Measurements from ENCODE around the gene SEL1L3. TPM values are rescaled to one million over a fixed set of nuclear protein-coding genes. Genes with fewer than 3 reads are reported as not detected.
A peak's percentile ranks its signal among the peaks of the same experiment; 100 is the strongest.

SEL1L3 gene
- total RNA-seq, 1 experiment from 2014 or later = 31.9 TPM

- no peaks in the 10 kb centered on the region for H3F3A ChIP-seq (ENCODE audit: low read length, unreplicated experiment)
- no peaks in the 10 kb centered on the region for H3K36me3 ChIP-seq (ENCODE audit: low read depth, low read length)
- H3K4me2 ChIP-seq (ENCODE audit: low read length) = no peak overlapping the region
- no peak overlapping the region for H3K4me3 ChIP-seq (ENCODE audit: low read length)
- peaks cover 26% of the 10 kb centered on the region for H3K4me1 ChIP-seq (ENCODE audit: insufficient read depth, low read length)
- H3K9me3 ChIP-seq (ENCODE audit: low read length) = no peaks in the 10 kb centered on the region
- DNase-seq = no peak
- no peaks in the 10 kb centered on the region for H3K27me3 ChIP-seq (ENCODE audit: low read length)
- H3K9ac ChIP-seq (ENCODE audit: low read length) = no peak overlapping the region
- intact Hi-C loops (cut with micrococcal nuclease) = no loop called here
- no peaks in the 10 kb centered on the region for H3K9me2 ChIP-seq (replicated peaks; ENCODE audit: low read length)
- no TSS peak for BruUV-seq (replicated peaks)
- H4K20me1 ChIP-seq (ENCODE audit: low read length) = no peaks in the 10 kb centered on the region
- ChIA-PET CTCF (no interaction called here), POLR2A (ENCODE audit: unreplicated experiment) (no interaction called here)
- H3K27ac ChIP-seq (ENCODE audit: low read length) = no peak overlapping the region
- peaks cover 46% of the 10 kb centered on the region for H3K79me2 ChIP-seq (ENCODE audit: low read length)
- no peak for ATAC-seq
- TF ChIP-seq EZH2phosphoT487 (IDR thresholded peaks at IDR 0.05; ENCODE audit: borderline replicate concordance, low read length) (no peak), CTCF (conservative IDR thresholded peaks at IDR 0.05; ENCODE audit: low read depth, low read length) (no peak), EZH2 (IDR thresholded peaks at IDR 0.05; ENCODE audit: low read length, unreplicated experiment) (no peak)
- H2AFZ ChIP-seq (ENCODE audit: low read length) = no peak overlapping the region
Measured at GRCh38 chr4:25856756-25857155, 6.0 kb downstream of the SEL1L3 start.

- POLR2A ChIA-PET (ENCODE audit: unreplicated experiment) = no interaction called here
- TF ChIP-seq EZH2 (IDR thresholded peaks at IDR 0.05; ENCODE audit: low read length, unreplicated experiment) = no peak
- no peak for TF ChIP-seq EZH2phosphoT487 (IDR thresholded peaks at IDR 0.05; ENCODE audit: borderline replicate concordance, low read length)
- no peak for TF ChIP-seq CTCF (conservative IDR thresholded peaks at IDR 0.05; ENCODE audit: low read depth, low read length)
Measured at GRCh38 chr4:25852103-25852502, 10.7 kb downstream of the SEL1L3 start.

GRCh38 chr4:25847329-25847728 is 15.5 kb downstream of the SEL1L3 start:
- TSS peak; percentile 27 for BruUV-seq (replicated peaks)
- no peak for ATAC-seq

More at GRCh38 chr4:25852103-25852502, 10.7 kb downstream of the SEL1L3 start:
- H3F3A ChIP-seq (ENCODE audit: low read length, unreplicated experiment) = no peaks in the 10 kb centered on the region
- DNase-seq (no peak), ATAC-seq (no peak)
- CTCF ChIA-PET = no interaction called here
- no peaks in the 10 kb centered on the region for H3K9me2 ChIP-seq (replicated peaks; ENCODE audit: low read length)
- no peaks in the 10 kb centered on the region for H3K27me3 ChIP-seq (ENCODE audit: low read length)
- H3K9ac ChIP-seq (ENCODE audit: low read length) = no peak overlapping the region
- H3K4me1 ChIP-seq (ENCODE audit: insufficient read depth, low read length) = peaks cover 9% of the 10 kb centered on the region
- H3K4me2 ChIP-seq (ENCODE audit: low read length) = no peak overlapping the region
- no peak overlapping the region for H2AFZ ChIP-seq (ENCODE audit: low read length)
- H3K36me3 ChIP-seq (ENCODE audit: low read depth, low read length) = no peaks in the 10 kb centered on the region
- H3K79me2 ChIP-seq (ENCODE audit: low read length) = 0 out of 2 replicates have a peak, but pooled peaks cover 17% of the 10 kb centered on the region
- intact Hi-C loops (cut with micrococcal nuclease) = no loop called here
- no peaks in the 10 kb centered on the region for H4K20me1 ChIP-seq (ENCODE audit: low read length)
- H3K9me3 ChIP-seq (ENCODE audit: low read length) = no peaks in the 10 kb centered on the region
- BruUV-seq (replicated peaks) = no TSS peak
- no peak overlapping the region for H3K4me3 ChIP-seq (ENCODE audit: low read length)
- no peak overlapping the region for H3K27ac ChIP-seq (ENCODE audit: low read length)

More at GRCh38 chr4:25847329-25847728, 15.5 kb downstream of the SEL1L3 start:
- Histone ChIP-seq H3K79me2 (ENCODE audit: low read length) (no peaks in the 10 kb centered on the region), H3K27me3 (ENCODE audit: low read length) (no peaks in the 10 kb centered on the region), H3K9me3 (ENCODE audit: low read length) (no peaks in the 10 kb centered on the region), H3K4me2 (ENCODE audit: low read length) (no peak overlapping the region), H3K27ac (ENCODE audit: low read length) (no peak overlapping the region), H3K9ac (ENCODE audit: low read length) (no peak overlapping the region), H3K9me2 (replicated peaks; ENCODE audit: low read length) (no peaks in the 10 kb centered on the region), H3F3A (ENCODE audit: low read length, unreplicated experiment) (no peaks in the 10 kb centered on the region), H3K36me3 (ENCODE audit: low read depth, low read length) (no peaks in the 10 kb centered on the region), H3K4me3 (ENCODE audit: low read length) (no peak overlapping the region), H3K4me1 (ENCODE audit: insufficient read depth, low read length) (peaks cover 8% of the 10 kb centered on the region), H2AFZ (ENCODE audit: low read length) (no peak overlapping the region), H4K20me1 (ENCODE audit: low read length) (no peaks in the 10 kb centered on the region)
- ChIA-PET CTCF (no interaction called here), POLR2A (ENCODE audit: unreplicated experiment) (no interaction called here)
- intact Hi-C loops (cut with micrococcal nuclease) = no loop called here
- DNase-seq = no peak
- TF ChIP-seq EZH2 (IDR thresholded peaks at IDR 0.05; ENCODE audit: low read length, unreplicated experiment) (no peak), CTCF (conservative IDR thresholded peaks at IDR 0.05; ENCODE audit: low read depth, low read length) (no peak), EZH2phosphoT487 (IDR thresholded peaks at IDR 0.05; ENCODE audit: borderline replicate concordance, low read length) (no peak)

All from PC-3 (cell line).